ENCODE results near the gene RAX2.
"Not testable (repeated sequence)": the region's sequence is repeated elsewhere in the genome, so short reads cannot be mapped to it uniquely, and the experiment has no call there.

Gene RAX2

DNA sequence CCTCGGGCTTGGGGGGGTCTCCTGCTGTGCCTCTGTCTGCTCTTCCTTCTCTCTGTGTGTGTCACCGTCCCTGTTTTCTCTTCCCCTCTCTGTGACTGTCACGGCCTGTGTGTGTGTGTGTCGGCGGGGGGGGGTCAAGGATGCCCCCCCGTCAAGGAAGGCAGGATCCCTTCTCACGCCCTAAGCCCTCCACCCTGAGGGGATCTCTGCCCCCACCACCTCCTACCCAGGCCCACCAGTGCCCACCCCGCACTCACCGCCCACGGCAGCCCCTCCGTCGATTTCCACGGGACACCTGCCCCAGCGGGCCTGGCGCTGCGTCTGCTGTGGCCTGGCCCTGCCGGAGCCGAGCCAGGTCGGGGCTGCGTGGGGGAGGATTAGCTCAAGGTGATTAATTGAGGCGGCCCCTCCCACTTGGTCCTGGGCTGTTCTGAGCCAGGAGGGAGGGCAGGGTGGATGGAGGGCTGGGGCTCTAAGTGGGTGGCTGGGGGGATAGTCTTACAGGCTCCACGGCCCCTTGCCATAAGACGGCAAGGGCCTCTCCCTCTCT is at the start of gene RAX2:
RAX2 (minus strand) TSS at position 323 of the 550 bp plus-strand sequence. CDS start 486 bp downstream, outside the sequence.
- DNase-seq (ENCODE audit: low spot score), result no peak
- no peak for FAIRE-seq

DNA sequence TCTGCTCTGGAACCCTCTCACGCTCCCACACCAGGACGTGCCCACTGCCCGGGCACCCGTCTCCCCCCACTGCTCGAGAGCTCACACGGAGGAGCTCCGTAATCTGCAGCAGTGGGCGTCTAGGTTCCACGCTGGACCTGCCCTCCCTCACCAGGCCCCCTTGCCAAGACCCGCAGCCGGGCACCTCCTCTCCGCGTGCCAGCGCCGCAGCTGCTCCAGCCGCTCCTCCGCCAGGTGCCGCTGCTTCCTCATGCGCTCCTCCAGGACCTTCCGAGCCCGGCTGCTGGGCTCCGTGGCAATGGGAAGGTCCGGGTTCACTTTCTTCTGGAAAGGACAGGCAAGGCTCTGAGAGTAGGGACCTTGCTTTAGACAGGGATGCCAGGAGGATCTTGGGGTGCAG is 49.1 kb upstream of the RAX2 start:
- no peak for FAIRE-seq
- DNase-seq (ENCODE audit: low spot score), result no peak

DNA sequence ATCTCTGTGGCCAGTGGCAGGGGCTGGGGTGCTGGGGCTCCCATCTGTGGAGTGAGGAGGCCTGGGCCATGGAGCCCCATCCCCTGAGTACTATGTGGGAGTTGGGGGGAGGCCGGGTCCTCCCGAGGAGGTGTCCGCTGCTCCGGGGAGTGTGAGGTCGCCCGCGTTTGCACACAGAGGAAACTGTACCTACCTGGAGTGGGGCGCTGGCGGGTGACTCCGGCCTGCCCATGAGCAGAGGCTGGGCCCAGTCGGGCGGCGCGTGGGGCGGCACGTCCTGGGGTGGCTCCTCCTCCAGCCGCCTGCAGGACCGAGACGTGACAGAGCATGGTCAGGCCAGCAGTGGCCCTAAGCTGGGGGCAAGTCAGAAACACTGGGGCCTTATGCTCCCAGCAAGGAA is 48.0 kb upstream of the RAX2 start:
- no peak for FAIRE-seq
- no peak for DNase-seq (ENCODE audit: low spot score)

DNA sequence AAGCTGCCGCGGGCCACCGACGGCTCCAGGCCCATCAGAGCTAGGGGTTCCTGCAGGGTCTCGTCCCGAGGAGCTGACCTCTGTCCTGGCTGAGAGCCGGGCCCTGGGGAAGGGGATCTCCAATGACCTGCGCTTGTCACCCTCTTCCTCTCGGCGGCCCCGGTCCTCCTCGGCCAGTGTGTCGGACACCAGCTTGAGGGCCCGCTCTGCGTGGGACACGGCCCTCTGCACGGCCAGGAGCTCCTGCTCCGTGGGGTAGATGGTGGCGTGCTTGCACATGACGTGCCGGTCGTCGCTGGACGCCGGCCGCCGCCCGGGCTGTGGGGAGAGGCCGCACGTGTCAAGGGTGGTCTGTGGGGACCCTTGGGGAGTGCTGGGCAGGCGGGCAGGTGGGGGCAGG is 46.9 kb upstream of the RAX2 start:
- DNase-seq (ENCODE audit: low spot score), result no peak
- FAIRE-seq, result no peak

DNA sequence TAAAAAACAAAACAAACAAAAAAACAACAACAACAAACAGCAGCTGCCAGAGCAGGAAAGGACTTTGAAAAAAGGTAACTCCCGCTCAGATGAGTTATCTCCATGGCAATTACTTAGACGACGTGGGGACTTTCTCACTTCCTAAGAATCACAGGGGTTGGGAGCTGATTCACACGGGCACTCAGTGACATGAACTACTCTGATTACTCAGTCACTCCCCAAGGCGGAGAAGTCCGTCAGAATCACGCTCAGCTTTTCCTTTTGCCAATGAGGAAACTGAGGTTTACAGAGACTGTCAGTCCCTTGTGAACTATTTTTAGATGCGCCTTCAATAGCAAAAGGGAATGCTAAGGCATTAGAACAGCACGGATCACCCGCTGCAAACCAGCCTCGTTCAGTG is 46.4 kb upstream of the RAX2 start:
- DNase-seq (ENCODE audit: low spot score) (peak; percentile 40), FAIRE-seq (peak; percentile 11)

DNA sequence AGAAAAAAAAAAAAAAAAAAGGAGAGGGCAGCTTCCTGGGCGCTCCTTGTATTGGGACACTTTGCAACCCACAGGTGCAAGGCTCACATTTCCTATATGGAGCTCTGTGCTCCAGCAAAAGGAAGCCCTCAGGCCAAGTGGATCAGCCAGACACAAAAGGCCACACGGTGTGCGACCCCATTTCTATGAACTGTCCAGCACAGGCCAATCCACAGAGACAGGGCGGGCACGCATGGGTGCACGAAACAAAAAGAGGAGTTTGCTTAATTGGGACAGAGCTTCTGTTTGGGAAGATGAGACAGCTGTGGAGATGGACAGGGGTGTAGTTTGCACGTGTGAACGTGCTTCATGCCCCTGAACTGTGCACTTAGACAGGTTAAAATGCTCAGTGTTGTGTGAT is 45.7 kb upstream of the RAX2 start:
- no peak for FAIRE-seq

DNA sequence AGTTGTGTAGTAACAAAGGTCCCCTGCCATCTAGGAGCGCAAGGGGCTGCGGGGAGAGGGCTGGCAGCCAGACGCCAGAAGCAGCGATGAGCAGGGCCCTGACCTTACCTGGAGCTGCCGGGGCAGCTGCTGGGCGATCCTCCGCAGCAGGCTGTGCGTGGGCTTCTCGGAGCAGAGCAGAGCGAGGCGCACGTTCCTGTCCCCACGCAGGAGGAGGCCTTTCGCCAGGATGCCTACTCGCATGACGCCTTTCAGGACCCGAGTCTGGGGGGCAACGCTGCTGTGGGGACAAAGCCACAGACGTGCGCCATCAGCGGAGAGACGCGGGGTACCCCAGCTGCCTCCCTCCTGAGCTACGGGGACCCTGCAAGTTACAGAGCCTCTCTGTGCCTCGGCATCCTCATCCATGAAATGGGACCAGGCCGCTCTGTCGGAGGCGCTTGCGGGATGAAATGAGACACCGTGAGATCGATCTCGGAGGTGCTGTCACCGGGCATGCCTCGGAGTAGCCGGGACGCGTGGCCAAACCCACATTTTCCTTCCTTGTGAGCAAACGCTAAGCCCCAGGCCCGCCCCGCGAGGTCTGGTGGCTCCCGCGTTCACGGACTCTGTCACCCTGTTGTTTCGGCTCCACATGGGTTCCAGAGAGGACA is 44.7 kb upstream of the RAX2 start:
- FAIRE-seq (no peak), DNase-seq (ENCODE audit: low spot score) (no peak)

More for the DNA sequence above, 45.7 kb upstream of the RAX2 start:
- DNase-seq (ENCODE audit: low spot score), result no peak

DNA sequence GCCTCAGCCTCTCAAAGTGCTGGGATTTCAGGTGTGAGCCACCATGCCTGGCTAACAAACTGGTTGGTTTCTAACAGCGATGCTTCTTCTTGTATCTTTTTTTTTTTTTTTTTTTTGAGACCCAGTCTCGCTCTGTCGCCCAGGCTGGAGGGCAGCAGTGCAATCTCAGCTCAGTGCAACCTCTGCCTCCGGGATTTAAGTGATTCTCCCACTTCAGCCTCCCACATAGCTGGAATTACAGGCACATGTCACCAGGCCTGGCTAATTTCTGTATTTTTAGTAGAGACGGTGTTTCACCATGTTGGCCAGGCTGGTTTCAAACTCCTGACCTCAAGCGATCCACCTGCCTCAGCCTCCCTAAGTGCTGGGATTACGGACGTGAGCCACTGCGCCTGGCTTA is 44.1 kb upstream of the RAX2 start:
- not testable (repeated sequence) for DNase-seq (ENCODE audit: low spot score); FAIRE-seq

DNA sequence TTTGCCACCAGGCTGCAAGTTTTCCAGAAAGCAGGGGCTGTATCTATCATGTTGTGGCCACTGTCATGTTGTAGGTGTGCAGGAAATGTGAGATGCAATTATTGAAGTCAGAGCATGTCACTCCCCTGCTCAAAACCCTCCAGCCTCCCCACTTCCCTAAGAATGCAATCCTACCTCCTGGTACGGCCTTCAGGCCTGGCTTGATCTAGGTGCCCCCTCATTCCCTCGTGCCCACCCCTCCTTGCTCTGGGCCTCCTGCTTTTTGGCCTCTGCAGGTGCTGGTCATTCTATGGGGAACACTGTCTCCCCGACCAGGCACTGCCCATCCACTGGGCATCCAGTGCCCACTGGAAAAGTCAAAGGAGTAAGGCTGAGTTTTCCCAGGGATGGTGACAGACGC is 42.6 kb upstream of the RAX2 start:
- FAIRE-seq (no peak), DNase-seq (ENCODE audit: low spot score) (no peak)

DNA sequence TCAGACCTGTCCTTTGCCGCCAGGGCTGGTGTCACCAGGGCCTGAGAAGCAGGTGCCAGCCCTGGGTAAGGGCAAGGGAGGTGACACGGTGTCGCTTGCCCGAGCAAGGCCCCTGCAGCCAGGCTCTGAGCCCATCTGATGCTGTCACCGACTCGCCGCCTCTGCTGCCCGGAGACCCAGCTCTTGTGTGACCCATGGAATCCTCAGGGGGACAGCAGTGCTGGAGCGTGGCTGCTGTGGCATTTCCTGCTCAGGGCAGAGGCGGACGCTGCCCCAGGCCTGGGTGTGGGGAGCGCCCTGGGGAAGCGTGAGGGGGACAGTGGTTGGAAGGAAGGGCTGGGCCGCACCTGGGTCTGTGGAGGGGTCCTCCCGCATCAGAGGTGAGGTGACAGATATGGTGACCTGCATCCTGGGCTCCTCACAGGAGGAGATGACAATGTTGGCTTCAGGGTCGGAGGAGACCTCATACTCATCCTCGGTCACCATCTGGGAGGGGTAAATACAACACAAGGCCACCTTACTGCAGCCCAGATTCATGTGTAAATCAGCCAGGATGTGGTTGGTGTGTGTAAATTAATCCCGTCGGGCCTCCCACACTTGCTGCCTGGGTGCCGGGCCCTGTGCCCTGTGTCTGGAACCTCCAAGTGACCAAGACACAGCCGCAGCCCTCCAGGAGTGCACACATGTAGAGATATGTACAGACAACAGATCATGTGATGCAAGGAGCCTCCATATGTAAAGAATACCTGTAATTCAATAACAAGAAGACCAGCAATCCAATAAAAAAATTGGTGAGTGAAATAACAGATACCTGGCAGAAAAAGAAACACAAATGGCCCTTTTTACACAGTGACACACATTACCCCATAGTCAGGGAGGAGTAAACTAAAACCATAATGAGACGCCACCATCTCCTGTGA is 41.7 kb upstream of the RAX2 start:
- no peak for FAIRE-seq
- no peak for DNase-seq (ENCODE audit: low spot score)

DNA sequence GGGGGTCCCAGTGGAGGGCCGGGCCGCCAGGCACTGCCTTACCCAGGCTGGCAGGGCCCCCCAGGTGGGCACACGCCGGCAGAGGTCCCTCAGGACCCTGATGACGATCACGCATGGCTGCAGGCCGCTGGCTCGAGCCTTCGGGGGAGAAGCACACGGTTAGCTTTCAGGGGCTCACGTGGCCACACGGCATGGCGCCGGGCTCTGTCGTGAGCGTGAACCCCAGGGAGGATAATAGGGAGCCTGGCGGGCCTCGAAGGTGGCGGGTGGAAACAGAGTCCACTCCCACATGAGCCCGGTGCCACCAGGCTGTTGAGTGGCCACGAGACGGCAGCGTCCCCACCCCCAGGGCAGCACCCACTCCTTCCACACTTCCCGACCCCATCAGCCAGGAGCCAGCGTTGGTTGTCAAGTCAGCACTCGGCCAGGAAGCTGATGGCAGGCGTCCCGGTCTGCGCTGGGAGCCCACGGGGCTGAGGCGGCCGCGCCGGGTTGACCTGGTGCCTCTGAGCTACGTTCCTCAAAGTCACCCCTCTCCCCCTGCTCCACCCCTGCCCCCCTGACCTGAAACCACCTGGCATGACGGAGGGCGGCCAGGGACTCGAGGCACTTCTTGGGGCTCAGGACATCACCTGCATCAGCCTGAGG is 38.8 kb upstream of the RAX2 start:
- no peak for FAIRE-seq

DNA sequence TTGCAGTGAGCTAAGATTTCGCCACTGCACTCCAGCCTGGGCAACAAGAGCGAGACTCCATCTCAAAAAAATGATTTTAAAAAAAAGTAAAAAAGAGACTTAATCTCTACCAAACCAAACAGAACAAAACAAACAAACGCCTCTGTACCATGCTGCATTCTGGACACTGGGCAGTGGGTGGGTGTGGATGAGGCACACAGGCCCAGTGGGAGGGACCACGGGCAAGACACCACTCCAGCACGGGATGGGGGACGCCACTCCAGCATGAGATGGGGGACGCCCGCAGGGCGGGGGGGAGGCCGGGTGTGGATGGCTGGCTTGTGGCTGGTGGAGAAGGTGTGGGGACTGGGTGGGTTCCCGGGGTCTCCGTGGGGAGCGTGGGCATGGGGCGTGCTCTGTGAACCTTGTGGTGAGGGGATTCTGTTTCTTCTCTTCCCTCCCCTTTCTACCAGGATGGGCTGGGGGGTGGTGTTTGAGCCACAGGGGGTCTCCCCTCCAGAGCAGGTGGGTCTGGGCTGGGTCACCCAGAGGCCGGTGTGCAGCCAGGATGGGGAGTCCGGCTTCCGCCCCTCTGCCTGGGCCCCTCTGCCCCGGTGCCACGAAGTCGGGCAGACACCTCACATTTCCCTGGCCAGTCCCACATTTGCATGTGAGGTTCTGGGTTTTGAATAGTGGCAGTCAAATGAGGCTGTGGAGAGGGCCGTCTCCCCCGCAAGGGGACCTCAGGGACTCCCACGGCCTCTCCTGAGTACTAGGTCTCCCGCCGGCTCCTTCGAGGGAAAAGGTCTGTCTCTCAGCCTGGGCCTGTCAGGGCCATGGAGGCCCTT is 38.1 kb upstream of the RAX2 start:
- no peak for DNase-seq (ENCODE audit: low spot score)
- FAIRE-seq, result no peak

More for the DNA sequence above, 38.8 kb upstream of the RAX2 start:
- no peak for DNase-seq (ENCODE audit: low spot score)

DNA sequence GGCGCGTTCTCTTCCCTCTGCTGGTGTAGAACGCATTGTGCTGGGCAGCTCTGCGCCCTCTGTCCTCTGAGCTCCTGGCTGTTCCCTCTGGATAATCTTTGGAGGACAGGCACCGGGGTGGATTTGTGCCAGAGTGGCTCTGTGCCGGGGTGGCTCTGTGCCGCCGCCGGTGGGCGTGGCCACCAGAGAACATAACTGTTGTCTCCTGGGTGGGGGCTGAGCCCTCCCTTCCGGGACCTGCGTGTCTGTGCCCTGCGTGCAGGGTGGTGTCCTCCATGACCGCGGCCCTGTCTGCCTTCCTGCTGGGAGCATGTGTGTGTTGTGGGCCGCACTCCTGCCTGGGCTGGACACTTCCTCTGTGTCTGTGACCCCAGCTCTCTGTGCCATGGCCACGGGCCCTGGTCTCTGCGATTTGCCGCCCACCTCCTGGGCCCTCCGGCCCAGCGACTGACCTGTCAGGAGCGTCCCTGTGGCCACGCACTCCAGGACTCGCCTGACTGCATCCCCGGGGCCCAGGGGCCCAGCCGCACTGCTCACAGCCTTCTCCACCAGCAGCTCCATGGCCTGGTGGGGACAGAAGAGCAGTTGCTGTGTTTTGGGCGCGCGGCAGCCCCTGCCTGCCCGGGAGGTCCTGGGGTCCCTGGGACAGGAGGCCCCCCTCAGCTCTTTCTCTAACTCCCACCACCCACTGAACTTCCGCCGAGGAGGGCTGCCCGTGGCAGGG is 36.6 kb upstream of the RAX2 start:
- no peak for FAIRE-seq
- DNase-seq (ENCODE audit: low spot score), result no peak

DNA sequence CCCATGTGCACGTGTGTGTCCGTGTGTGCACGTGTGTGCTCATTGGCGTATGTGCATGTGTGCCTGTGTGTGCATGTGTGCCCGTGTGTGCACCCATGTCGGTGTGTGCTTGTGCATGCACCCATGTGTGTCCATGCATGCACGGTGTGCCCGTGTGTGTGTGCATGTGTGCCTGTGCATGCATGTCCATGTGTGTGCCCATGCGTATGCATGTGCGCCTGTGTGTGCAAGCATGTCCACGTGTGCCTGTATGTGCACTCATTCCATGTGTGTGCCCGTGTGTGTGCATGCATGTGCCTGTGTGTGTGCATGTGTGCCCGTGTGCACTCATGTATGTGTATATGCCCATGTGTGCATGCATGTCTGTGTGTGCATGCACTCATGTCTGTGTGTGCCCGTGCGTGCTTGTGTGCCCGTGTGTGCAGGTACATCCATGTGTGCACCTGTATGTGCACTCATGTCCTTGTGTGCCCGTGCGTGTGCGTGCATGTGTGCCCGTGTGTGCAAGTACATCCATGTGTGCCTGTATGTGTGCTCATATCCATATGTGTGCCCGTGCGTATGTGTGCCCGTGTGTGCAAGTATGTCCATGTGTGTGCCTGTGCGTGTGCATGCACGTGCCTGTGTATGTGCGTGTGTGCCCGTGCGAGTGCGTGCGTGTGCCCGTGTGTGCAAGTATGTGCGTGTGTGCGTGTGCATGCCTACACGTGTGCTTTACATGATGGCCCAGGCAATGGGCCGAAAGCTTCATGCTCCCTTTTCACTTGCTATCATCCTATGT is 35.7 kb upstream of the RAX2 start:
- FAIRE-seq (no peak), DNase-seq (ENCODE audit: low spot score) (no peak)

DNA sequence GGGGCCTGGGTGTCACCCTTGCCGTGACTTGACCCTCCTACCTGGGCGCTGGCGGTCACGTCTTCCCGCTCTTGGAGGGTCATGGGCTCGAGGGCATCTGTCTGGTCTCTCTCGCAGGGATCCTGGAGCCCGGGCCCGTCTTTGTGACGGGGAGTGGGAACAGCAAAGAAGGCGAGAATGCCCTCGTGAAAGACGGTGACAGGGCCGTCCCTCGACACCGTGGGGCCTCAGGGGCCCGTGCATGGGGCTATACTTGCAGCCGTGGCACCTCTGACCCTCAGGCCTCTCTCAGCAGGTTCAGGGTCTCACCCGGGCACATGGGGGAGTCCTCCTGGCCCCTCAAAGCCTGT is 35.1 kb upstream of the RAX2 start:
- no peak for FAIRE-seq

DNA sequence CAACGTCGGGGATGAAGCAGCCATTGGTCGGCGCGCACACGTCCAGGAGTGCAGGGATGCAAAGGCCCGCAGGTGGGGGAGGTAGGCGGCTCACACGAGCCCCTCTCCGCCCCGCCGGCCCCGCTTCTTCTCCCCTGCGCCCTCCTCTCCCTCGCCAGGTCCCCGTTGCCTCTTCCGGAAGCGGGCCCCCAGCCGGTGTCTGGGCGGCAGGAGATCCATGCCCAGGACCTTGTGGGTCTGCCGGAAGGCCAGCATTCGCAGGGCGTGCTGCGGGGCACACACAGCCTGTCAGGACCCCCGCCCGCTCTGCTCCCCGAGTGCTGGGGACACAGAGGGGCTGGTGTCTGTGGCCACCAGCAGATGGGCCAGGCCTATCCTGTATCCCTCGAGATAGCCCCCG is 33.8 kb upstream of the RAX2 start:
- FAIRE-seq, result no peak
- no peak for DNase-seq (ENCODE audit: low spot score)

More for the DNA sequence above, 35.1 kb upstream of the RAX2 start:
- DNase-seq (ENCODE audit: low spot score), result no peak

DNA sequence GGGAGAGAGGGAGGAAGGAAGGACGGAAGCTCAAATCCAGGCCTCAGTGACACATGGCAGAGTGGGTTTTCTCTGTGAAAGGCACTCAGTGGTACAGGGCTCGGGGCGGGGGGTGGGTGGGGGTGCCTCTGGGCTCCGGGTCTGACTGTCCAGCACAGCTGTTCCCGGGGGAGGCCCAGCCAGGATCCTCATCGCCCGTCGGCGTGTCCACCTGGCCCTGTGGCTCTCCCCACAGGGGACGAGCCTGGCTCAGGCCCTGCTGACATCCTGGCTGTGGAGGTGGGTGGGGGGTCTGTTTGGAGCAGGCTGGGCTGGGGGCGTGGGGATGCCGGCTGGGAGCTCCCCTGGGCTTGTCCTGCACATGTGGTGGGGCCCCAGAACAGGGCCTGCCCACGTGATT is 32.4 kb upstream of the RAX2 start:
- no peak for FAIRE-seq
- DNase-seq (ENCODE audit: low spot score), result no peak

DNA sequence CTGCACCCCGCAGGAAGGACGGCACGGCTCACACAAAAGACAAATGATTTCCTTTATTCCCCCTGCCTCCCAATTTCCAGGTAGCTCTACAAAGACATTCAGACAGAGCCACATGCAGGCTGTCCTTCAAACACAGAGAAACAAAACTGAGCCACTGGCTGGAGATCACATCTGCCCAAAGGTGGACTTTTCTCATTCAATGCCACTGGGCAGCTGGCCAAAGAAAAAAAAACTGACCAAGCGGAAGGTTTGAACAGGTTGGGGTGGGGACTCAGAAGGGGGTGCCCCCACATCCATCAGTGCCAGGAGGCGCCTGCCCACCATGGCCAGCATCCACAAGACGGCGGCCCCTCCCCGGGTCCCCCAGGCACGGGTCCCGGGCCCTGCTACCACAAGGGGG is 32.0 kb upstream of the RAX2 start:
- FAIRE-seq (no peak), DNase-seq (ENCODE audit: low spot score) (no peak)

DNA sequence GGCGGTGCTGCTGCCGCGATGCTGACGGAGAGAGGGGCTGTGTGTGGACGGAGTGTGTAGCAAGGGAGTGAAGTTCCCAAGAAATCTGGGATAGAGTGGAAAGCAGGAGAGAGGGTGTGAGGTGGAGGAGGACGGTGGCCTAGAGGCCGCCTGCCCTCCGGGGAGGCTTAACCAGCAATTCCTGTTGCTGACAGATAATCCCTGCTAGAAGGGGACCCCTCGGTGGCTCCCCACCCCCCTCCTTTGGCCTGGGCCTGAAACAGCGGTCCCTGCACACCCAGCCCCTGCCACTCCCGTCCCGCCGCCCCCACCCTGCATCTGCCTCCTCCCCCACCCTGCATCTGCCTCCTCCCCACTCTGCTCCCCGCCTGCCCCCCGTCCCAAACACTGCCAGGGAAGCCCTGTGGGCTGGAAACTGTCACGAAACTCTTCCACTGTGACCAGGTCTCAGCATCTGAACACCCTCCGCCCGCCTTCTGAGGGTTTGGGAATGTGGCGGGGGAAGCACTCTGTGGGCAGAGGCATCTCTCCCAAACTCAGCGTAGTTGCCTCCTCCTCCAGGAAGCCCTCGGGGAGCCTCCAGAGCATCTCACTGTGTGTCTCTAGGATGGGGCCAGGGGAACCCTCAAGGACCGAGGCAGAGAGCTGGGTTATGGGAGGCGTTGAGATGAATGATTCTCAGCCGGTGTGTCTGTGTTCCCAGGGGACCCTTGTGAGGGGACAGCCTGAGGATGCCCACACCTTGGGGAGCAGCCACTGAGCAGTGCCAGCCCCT is 31.3 kb upstream of the RAX2 start:
- DNase-seq (ENCODE audit: low spot score) (no peak), FAIRE-seq (no peak)
